Body of pancreas (tissue), 4 donors: ENCODE measurements around the gene NTSR1. TPM values are rescaled to one million over a fixed set of nuclear protein-coding genes. Genes with fewer than 3 reads are reported as not detected.

Source experiments
- ATAC-seq: fragments of 150-250 bp; one replicate; pipeline ENCODE4 v1.9.1; 2016
- DNase-seq, 4 donors: peaks; one replicate each; pipeline ENCODE4 v3.0.0-alpha.2; 2019
- H3K27ac ChIP-seq, 4 donors: fragments of 200-600 bp; sonication (generic); 1 replicate in 3 of 4; 2 replicates in 1 of 4; pipeline versions ENCODE4 v1.5.1 to v1.6.1; 2016 to 2019; ENCODE audit warnings: mild to moderate bottlenecking in 1 of 4, mixed read lengths in 1 of 4, moderate library complexity in 1 of 4
- H3K27me3 ChIP-seq, 2 donors: fragments of 200-600 bp; sonication (generic); one replicate each; pipeline ENCODE4 v1.6.0; 2016; ENCODE audit warnings: mild to moderate bottlenecking in 1 of 2
- H3K36me3 ChIP-seq, 2 donors: fragments of 200-600 bp; sonication (generic); replicated peaks in 1 of 2; 2 replicates each; pipeline ENCODE4 v1.5.1; 2016; ENCODE audit warnings: low read depth in 2 of 2; ENCODE audit not compliant: insufficient read depth in 1 of 2
- H3K4me1 ChIP-seq: fragments of 200-600 bp; sonication (generic); one replicate; pipeline ENCODE4 v1.6.0; 2016
- H3K4me3 ChIP-seq, 2 donors: fragments of 200-600 bp; sonication (generic); 1 replicate in 1 of 2; 2 replicates in 1 of 2; pipeline ENCODE4 v1.5.1; 2016 to 2019
- H3K9me3 ChIP-seq, 3 donors: fragments of 200-600 bp; sonication (generic); 1 replicate in 2 of 3; 2 replicates in 1 of 3; pipeline ENCODE4 v1.5.1; 2016
- CTCF ChIP-seq, 7 experiments: fragments of 450-650 bp in 4 of 7; fragments of 200-600 bp in 3 of 7; sonication (generic) in 3 of 7; IDR thresholded peaks; one replicate each; pipeline ENCODE4 v1.5.1; 2016 to 2019; ENCODE audit warnings: antibody characterized with exemption in 7 of 7
- POLR2A ChIP-seq, 3 donors: fragments of 450-650 bp; IDR thresholded peaks; one replicate each; pipeline ENCODE4 v1.6.1; 2016; ENCODE audit warnings: antibody characterized with exemption in 3 of 3, mild to moderate bottlenecking in 2 of 3
- WGBS, 2 donors: methylation state at CpG; one replicate each; pipeline ENCODE4 v1.1.5; 2017; 5-methylcytosine and 5-hydroxymethylcytosine counted together
- intact Hi-C: fragments of 100-400 bp; cut with DNase I; formaldehyde crosslinking; loops from one replicate; pipeline ENCODE4 v1.15.1; 2023
- total RNA-seq, 2 donors: library from RNA; depleted of rRNA; stranded (reverse); fragments of >200 nt; gene quantifications; one replicate each; pipeline ENCODE4 v1.1.0, GENCODE V29; 2016

Gene NTSR1
- total RNA-seq, 2 donors from 2014 or later: not detected

GRCh38 chr20:62737271-62737811 is 28.7 kb downstream of the NTSR1 start:
- 65% methylated on average over 20 of the region's 20 CpGs; no CpG with 5 or more reads in 1 of the 2 donors for WGBS, 2 donors
- Histone ChIP-seq H3K4me1 (no peaks in the 10 kb centered on the region), H3K9me3 (no peaks in the 10 kb centered on the region), H3K4me3 (no peak overlapping the region), H3K36me3 (no peaks in the 10 kb centered on the region), H3K27me3 (no peaks in the 10 kb centered on the region), H3K27ac (no peak overlapping the region)
- ATAC-seq (no peak), DNase-seq (no peak)
- intact Hi-C loops: no loop called here
- TF ChIP-seq CTCF (IDR thresholded peaks at IDR 0.05): no peak
- no peak for TF ChIP-seq POLR2A (IDR thresholded peaks at IDR 0.05)

GRCh38 chr20:62738025-62738881 is 29.6 kb downstream of the NTSR1 start:
- Histone ChIP-seq H3K27ac (no peak overlapping the region), H3K4me1 (no peaks in the 10 kb centered on the region), H3K4me3 (no peak overlapping the region), H3K27me3 (no peaks in the 10 kb centered on the region), H3K9me3 (no peaks in the 10 kb centered on the region), H3K36me3 (no peaks in the 10 kb centered on the region)
- ATAC-seq: no peak
- TF ChIP-seq POLR2A (IDR thresholded peaks at IDR 0.05) (no peak), CTCF (IDR thresholded peaks at IDR 0.05) (no peak)
- intact Hi-C loops: no loop called here
- 58 to 59% methylated on average over 15 to 24 of the region's 29 CpGs for WGBS, 2 donors
- peak in 1 of 4 donors; percentile 4 for DNase-seq

- Histone ChIP-seq H3K4me3 (no peak overlapping the region), H3K4me1 (no peaks in the 10 kb centered on the region), H3K27me3 (no peaks in the 10 kb centered on the region), H3K9me3 (no peaks in the 10 kb centered on the region), H3K36me3 (no peaks in the 10 kb centered on the region), H3K27ac (no peak overlapping the region)
- ATAC-seq (no peak), DNase-seq (peak in 2 of 4 donors; percentile 2 to 5)
- intact Hi-C loops: no loop called here
- TF ChIP-seq POLR2A (IDR thresholded peaks at IDR 0.05): no peak
- TF ChIP-seq CTCF (IDR thresholded peaks at IDR 0.05): no peak
- WGBS, 2 donors: 68 to 71% methylated on average over 7 to 12 of the region's 12 CpGs
Measured at GRCh38 chr20:62739067-62739466, 30.4 kb downstream of the NTSR1 start.

- no peak for ATAC-seq
- H3K4me1 ChIP-seq: no peaks in the 10 kb centered on the region
- intact Hi-C loops: no loop called here
Measured at GRCh38 chr20:62739581-62740285, 31.1 kb downstream of the NTSR1 start.

More at GRCh38 chr20:62739581-62740285, 31.1 kb downstream of the NTSR1 start:
- peak in 1 of 4 donors; percentile 6 for DNase-seq
- no peak overlapping the region for H3K4me3 ChIP-seq
- TF ChIP-seq CTCF (IDR thresholded peaks at IDR 0.05) (no peak), POLR2A (IDR thresholded peaks at IDR 0.05) (no peak)
- H3K27me3 ChIP-seq: no peaks in the 10 kb centered on the region
- peak overlapping the region in 1 of 4 donors; percentile 21 for H3K27ac ChIP-seq
- H3K36me3 ChIP-seq: no peaks in the 10 kb centered on the region
- WGBS, 2 donors: 46 to 70% methylated on average over 30 to 32 of the region's 32 CpGs
- no peaks in the 10 kb centered on the region for H3K9me3 ChIP-seq
